ENCODE data around the gene TAS1R1.
A peak's percentile ranks its signal among the peaks of the same experiment; 100 is the strongest.

The TAS1R1 gene

DNA sequence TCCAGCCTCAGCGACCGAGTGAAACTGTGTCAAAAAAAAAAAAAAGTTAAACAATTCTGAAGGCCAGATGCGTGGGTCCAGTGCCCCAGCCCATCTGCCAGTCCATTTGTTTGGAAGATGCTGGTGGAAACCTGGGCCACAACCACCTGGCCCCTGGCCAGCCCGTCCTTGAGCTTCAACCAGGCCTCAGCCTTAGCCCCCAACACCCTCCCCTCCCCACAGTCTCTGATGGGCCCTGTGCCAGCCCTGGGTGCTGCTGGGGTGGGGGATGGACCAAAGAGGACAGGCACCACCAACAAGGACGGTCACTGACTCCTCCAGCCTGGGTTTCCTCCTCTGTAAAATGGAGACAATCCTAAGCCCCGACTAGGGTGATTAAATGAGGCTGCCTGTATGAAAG lies 44.1 kb upstream of the TAS1R1 start:
- no peak overlapping the region for H3K9ac ChIP-seq (ENCODE audit: low read length)
- no peaks in the 10 kb centered on the region for H3K36me3 ChIP-seq (ENCODE audit: control insufficient read depth, insufficient read depth, low read length)
- H3K4me3 ChIP-seq (ENCODE audit: low read depth, low read length), result no peak overlapping the region
- H3K27ac ChIP-seq (ENCODE audit: low read depth, low read length), result no peak overlapping the region
- H3K9me3 ChIP-seq (ENCODE audit: control insufficient read depth, insufficient read depth, low read depth, low read length), result no peaks in the 10 kb centered on the region
- H3K4me1 ChIP-seq (ENCODE audit: control insufficient read depth, insufficient read depth, low read length), result peaks cover 8% of the 10 kb centered on the region; the same call in 1 of the 2 replicates
- H3K27me3 ChIP-seq (ENCODE audit: control insufficient read depth, insufficient read depth, low read length), result no peaks in the 10 kb centered on the region

- no peak overlapping the region for H3K4me3 ChIP-seq (ENCODE audit: low read depth, low read length)
- peaks cover 7% of the 10 kb centered on the region; the same call in 1 of the 2 replicates for H3K4me1 ChIP-seq (ENCODE audit: control insufficient read depth, insufficient read depth, low read length)
- H3K27me3 ChIP-seq (ENCODE audit: control insufficient read depth, insufficient read depth, low read length), result no peaks in the 10 kb centered on the region
- H3K36me3 ChIP-seq (ENCODE audit: control insufficient read depth, insufficient read depth, low read length), result no peaks in the 10 kb centered on the region
- no peak overlapping the region for H3K9ac ChIP-seq (ENCODE audit: low read length)
- no peak overlapping the region for H3K27ac ChIP-seq (ENCODE audit: low read depth, low read length)
- no peaks in the 10 kb centered on the region for H3K9me3 ChIP-seq (ENCODE audit: control insufficient read depth, insufficient read depth, low read depth, low read length)
Observed at GRCh38 chr1:6511561-6512244, 43.4 kb upstream of the TAS1R1 start.

DNA sequence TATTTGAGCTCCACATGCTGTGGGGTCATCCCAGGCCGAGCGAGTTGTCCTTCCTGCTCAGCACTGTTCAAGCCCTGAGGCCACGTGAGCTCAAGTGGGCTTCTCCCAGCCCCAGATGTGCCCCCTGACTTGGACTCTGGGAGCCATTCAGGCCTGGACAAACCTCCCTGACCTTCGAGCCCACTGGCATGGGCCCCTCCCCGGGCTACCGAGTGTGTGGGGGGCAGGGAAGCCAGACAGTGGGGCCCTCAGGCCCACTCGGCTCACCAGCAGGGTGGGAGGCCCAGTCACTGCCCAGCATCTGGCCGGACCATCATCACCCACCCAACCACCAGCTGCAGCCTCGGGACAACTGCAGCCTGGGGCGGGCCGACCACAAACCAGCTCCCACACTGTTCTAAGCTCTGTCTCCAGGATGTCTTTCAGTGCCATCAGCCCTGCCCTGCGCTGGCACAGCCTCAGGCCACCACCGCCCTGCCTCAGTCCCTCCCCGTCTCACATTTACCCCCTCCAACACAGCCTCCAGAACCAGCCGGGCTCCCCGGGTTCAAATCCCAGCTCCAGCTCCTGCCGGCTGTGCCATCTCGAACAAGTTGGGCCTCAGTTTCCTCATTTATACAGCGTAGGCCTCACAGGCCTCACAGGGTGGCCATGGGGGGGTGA lies 42.7 kb upstream of the TAS1R1 start:
- Histone ChIP-seq H3K27ac (ENCODE audit: low read depth, low read length) (no peak overlapping the region), H3K36me3 (ENCODE audit: control insufficient read depth, insufficient read depth, low read length) (no peaks in the 10 kb centered on the region), H3K9ac (ENCODE audit: low read length) (no peak overlapping the region), H3K9me3 (ENCODE audit: control insufficient read depth, insufficient read depth, low read depth, low read length) (no peaks in the 10 kb centered on the region), H3K4me3 (ENCODE audit: low read depth, low read length) (no peak overlapping the region), H3K4me1 (ENCODE audit: control insufficient read depth, insufficient read depth, low read length) (peaks cover 4% of the 10 kb centered on the region; the same call in 1 of the 2 replicates), H3K27me3 (ENCODE audit: control insufficient read depth, insufficient read depth, low read length) (no peaks in the 10 kb centered on the region)

- Histone ChIP-seq H3K4me3 (ENCODE audit: low read depth, low read length) (no peak overlapping the region), H3K36me3 (ENCODE audit: control insufficient read depth, insufficient read depth, low read length) (no peaks in the 10 kb centered on the region), H3K9ac (ENCODE audit: low read length) (no peak overlapping the region), H3K27ac (ENCODE audit: low read depth, low read length) (no peak overlapping the region), H3K27me3 (ENCODE audit: control insufficient read depth, insufficient read depth, low read length) (no peaks in the 10 kb centered on the region), H3K4me1 (ENCODE audit: control insufficient read depth, insufficient read depth, low read length) (peaks cover 4% of the 10 kb centered on the region; the same call in 1 of the 2 replicates), H3K9me3 (ENCODE audit: control insufficient read depth, insufficient read depth, low read depth, low read length) (no peaks in the 10 kb centered on the region)
Observed at GRCh38 chr1:6512908-6513280, 42.2 kb upstream of the TAS1R1 start.

GRCh38 chr1:6513320-6513801 lies 41.7 kb upstream of the TAS1R1 start:
- no peak overlapping the region for H3K9ac ChIP-seq (ENCODE audit: low read length)
- no peak overlapping the region for H3K27ac ChIP-seq (ENCODE audit: low read depth, low read length)
- H3K9me3 ChIP-seq (ENCODE audit: control insufficient read depth, insufficient read depth, low read depth, low read length), result no peaks in the 10 kb centered on the region
- no peaks in the 10 kb centered on the region for H3K36me3 ChIP-seq (ENCODE audit: control insufficient read depth, insufficient read depth, low read length)
- no peak overlapping the region for H3K4me3 ChIP-seq (ENCODE audit: low read depth, low read length)
- peaks cover 4% of the 10 kb centered on the region; the same call in 1 of the 2 replicates for H3K4me1 ChIP-seq (ENCODE audit: control insufficient read depth, insufficient read depth, low read length)
- no peaks in the 10 kb centered on the region for H3K27me3 ChIP-seq (ENCODE audit: control insufficient read depth, insufficient read depth, low read length)

GRCh38 chr1:6515771-6516170 lies 39.3 kb upstream of the TAS1R1 start:
- Histone ChIP-seq H3K27me3 (ENCODE audit: control insufficient read depth, insufficient read depth, low read length) (no peaks in the 10 kb centered on the region), H3K9me3 (ENCODE audit: control insufficient read depth, insufficient read depth, low read depth, low read length) (no peaks in the 10 kb centered on the region), H3K4me1 (ENCODE audit: control insufficient read depth, insufficient read depth, low read length) (peaks cover 22% of the 10 kb centered on the region), H3K36me3 (ENCODE audit: control insufficient read depth, insufficient read depth, low read length) (no peaks in the 10 kb centered on the region), H3K9ac (ENCODE audit: low read length) (no peak overlapping the region), H3K27ac (ENCODE audit: low read depth, low read length) (no peak overlapping the region), H3K4me3 (ENCODE audit: low read depth, low read length) (no peak overlapping the region)

- Histone ChIP-seq H3K27me3 (ENCODE audit: control insufficient read depth, insufficient read depth, low read length) (no peaks in the 10 kb centered on the region), H3K4me3 (ENCODE audit: low read depth, low read length) (no peak overlapping the region), H3K9me3 (ENCODE audit: control insufficient read depth, insufficient read depth, low read depth, low read length) (no peaks in the 10 kb centered on the region), H3K27ac (ENCODE audit: low read depth, low read length) (no peak overlapping the region), H3K4me1 (ENCODE audit: control insufficient read depth, insufficient read depth, low read length) (peaks cover 26% of the 10 kb centered on the region), H3K36me3 (ENCODE audit: control insufficient read depth, insufficient read depth, low read length) (no peaks in the 10 kb centered on the region), H3K9ac (ENCODE audit: low read length) (no peak overlapping the region)
Observed at GRCh38 chr1:6517435-6517851, 37.7 kb upstream of the TAS1R1 start.

DNA sequence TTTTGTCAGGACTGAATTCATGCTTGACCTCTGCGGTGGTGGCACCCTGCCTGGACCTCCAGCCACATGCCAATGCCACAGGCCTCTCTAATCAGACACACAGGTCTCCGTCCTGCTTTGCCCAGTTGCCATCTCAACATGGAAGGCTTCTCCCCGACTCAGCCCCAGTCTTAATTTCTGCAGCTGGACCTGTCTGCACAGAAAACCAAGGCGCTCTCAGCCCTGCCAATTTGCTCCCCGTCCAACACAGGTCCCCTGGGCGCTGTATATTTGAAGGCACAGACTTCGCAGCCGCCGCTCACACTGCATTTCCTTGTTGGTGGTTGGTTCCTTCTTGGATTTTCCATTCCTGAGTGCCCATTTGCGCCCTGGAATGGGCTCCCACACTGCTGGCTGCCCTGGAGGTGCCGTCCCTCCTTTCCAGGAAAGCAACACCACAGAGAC lies 35.6 kb upstream of the TAS1R1 start:
- no peak overlapping the region; the same call in 1 of the 2 replicates for H3K27ac ChIP-seq (ENCODE audit: low read depth, low read length)

DNA sequence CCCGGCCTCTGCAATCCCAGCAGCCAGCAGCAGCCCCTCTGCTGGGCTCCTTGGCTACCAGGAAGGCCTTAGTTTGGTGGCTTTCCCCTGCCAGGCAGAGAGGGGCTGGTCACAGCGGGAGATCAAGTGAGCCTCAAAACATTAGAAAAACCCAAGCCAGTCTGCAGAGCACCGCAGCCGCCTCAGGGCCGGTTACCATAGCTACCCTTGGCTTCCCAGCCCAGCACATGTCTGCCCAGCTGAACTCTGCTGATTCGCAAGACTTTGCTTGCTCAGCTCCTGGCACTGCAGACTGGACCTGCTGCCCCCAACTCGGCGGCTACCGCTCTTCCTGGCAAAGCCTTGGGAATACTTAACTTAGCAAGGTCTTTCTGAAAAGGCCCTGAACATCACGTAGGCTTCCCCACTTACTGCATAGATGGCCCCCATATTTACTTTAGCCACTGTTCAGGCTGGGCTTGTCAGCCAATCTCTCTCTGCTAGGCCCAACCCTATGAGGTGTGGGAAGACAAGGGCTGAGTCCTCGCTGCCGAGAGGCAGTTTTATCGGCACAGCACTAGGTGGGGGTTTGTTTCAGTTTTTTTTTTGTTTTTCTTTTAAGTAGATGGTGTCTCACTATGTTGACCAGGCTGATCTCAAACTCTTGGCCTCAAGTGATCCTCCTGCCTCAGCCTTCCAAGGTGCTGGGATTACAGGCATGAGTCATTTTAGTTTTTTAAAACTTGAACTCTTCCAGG lies 35.0 kb upstream of the TAS1R1 start:
- no peaks in the 10 kb centered on the region for H3K27me3 ChIP-seq (ENCODE audit: control insufficient read depth, insufficient read depth, low read length)
- H3K9me3 ChIP-seq (ENCODE audit: control insufficient read depth, insufficient read depth, low read depth, low read length), result no peaks in the 10 kb centered on the region
- H3K27ac ChIP-seq (ENCODE audit: low read depth, low read length), result peak overlapping the region; percentile 1; the same call in 1 of the 2 replicates
- H3K4me1 ChIP-seq (ENCODE audit: control insufficient read depth, insufficient read depth, low read length), result peaks cover 22% of the 10 kb centered on the region
- H3K4me3 ChIP-seq (ENCODE audit: low read depth, low read length), result no peak overlapping the region
- peak overlapping the region; percentile 32 for H3K9ac ChIP-seq (ENCODE audit: low read length)
- peaks cover 1% of the 10 kb centered on the region for H3K36me3 ChIP-seq (ENCODE audit: control insufficient read depth, insufficient read depth, low read length)

More for the DNA sequence above, 35.6 kb upstream of the TAS1R1 start:
- Histone ChIP-seq H3K27me3 (ENCODE audit: control insufficient read depth, insufficient read depth, low read length) (no peaks in the 10 kb centered on the region), H3K9ac (ENCODE audit: low read length) (peak overlapping the region; percentile 32), H3K4me1 (ENCODE audit: control insufficient read depth, insufficient read depth, low read length) (peaks cover 22% of the 10 kb centered on the region), H3K36me3 (ENCODE audit: control insufficient read depth, insufficient read depth, low read length) (no peaks in the 10 kb centered on the region), H3K9me3 (ENCODE audit: control insufficient read depth, insufficient read depth, low read depth, low read length) (no peaks in the 10 kb centered on the region), H3K4me3 (ENCODE audit: low read depth, low read length) (no peak overlapping the region)

- Histone ChIP-seq H3K9ac (ENCODE audit: low read length) (no peak overlapping the region), H3K27me3 (ENCODE audit: control insufficient read depth, insufficient read depth, low read length) (no peaks in the 10 kb centered on the region), H3K4me1 (ENCODE audit: control insufficient read depth, insufficient read depth, low read length) (peaks cover 22% of the 10 kb centered on the region), H3K4me3 (ENCODE audit: low read depth, low read length) (no peak overlapping the region), H3K27ac (ENCODE audit: low read depth, low read length) (no peak overlapping the region), H3K9me3 (ENCODE audit: control insufficient read depth, insufficient read depth, low read depth, low read length) (no peaks in the 10 kb centered on the region), H3K36me3 (ENCODE audit: control insufficient read depth, insufficient read depth, low read length) (peaks cover 15% of the 10 kb centered on the region)
Observed at GRCh38 chr1:6521536-6521935, 33.6 kb upstream of the TAS1R1 start.

GRCh38 chr1:6523566-6523965 lies 31.5 kb upstream of the TAS1R1 start:
- Histone ChIP-seq H3K9ac (ENCODE audit: low read length) (no peak overlapping the region), H3K4me3 (ENCODE audit: low read depth, low read length) (no peak overlapping the region), H3K4me1 (ENCODE audit: control insufficient read depth, insufficient read depth, low read length) (peaks cover 22% of the 10 kb centered on the region), H3K27me3 (ENCODE audit: control insufficient read depth, insufficient read depth, low read length) (no peaks in the 10 kb centered on the region), H3K27ac (ENCODE audit: low read depth, low read length) (no peak overlapping the region), H3K36me3 (ENCODE audit: control insufficient read depth, insufficient read depth, low read length) (peaks cover 34% of the 10 kb centered on the region), H3K9me3 (ENCODE audit: control insufficient read depth, insufficient read depth, low read depth, low read length) (no peaks in the 10 kb centered on the region)

Data from HUES6 (cell line).